ENCODE results near the gene EMC10.
A peak's percentile ranks its signal among the peaks of the same experiment; 100 is the strongest.

Gene EMC10

GRCh38 chr19:50497022-50497405 is 20.7 kb downstream of the EMC10 start:
- no peak for DNase-seq (ENCODE audit: low read depth)

DNA sequence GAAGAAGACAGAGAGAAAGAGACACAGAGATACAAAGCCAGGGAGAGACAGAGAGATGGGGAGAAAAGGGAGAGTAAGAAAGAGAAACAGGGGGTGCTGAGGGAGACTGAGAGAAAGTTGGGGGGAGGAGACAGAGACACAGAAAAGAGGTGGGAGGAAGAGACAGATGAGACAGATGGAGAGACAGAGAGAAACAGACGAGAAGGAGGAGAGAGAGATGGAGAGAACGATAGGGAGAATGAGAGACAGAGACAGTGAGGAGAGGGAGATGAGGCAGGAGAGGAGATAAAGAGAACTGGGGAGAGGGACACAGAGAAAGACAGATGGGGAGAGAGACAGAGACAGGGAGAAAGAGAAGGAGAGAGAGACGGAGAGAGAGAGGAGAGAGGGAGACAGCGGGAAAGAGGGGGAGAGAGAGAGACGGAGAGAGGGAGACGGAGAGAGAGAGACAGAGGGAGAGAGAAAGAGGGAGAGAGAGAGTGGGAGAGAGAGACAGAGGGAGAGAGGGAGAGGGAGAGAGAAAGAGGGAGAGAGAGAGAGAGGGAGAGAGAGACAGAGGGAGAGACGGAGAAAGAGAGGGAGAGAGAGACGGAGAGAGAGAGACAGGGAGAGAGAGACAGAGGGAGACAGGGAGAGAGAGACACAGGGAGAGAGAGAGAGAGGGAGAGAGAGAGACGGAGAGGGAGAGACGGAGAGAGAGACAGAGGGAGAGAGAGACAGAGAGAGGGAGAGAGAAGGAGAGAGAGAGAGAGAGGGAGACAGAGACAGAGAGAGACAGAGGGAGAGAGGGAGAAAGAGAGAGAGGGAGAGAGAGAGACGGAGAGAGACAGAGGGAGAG is 22.1 kb downstream of the EMC10 start:
- DNase-seq (ENCODE audit: low read depth) = no peak

DNA sequence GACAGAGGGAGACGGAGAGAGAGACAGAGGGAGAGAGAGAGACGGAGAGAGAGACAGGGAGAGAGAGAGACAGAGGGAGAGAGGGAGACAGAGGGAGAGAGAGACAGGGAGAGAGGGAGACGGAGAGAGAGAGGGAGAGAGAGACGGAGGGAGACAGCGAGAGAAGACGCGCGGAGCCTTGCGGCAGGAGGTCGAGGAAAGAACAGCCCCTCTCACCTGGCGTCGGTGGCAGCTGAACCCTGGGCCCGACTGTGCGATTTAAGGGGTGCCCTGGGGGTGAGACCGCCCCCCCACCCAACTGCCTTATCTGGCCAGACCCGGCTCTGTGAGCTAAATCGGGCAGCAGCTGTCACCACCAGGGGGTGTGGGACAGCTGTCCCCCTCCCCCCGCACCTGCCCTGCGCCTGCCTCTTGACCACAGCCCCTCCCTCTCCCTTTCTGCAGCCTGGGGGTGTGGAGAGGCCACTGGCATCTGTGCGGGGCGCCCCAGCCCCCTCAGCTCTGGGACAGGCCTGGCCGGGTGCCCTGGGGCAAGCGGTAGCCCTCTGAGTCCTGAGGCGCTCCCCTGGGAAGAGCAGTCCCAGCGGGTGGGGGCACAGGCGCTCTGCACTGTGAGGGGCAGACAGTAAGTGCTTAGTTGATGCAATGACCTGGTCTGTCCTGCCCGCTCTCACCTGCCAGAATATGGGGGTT is 23.9 kb downstream of the EMC10 start:
- DNase-seq (ENCODE audit: low read depth) = no peak

DNA sequence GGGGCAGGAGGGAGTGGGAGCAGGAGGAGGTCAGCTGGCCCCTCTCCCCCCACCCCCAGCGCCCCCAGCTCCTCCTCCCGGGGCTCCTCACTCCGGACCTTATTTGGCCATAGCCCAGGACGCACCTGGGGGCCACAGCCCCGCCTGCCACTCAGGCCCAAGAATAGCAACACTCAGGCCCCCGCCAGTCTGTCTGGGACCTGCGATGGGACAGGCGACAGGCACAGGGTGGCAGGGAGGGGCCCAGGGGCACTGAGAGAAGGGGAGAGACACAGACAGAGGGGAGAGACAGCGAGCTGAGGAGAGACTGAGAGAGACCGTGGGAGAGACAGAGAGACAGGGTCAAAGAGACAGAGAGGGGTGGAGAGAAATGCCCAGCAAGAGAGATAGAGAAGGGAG is 24.4 kb downstream of the EMC10 start:
- no peak for DNase-seq (ENCODE audit: low read depth)

DNA sequence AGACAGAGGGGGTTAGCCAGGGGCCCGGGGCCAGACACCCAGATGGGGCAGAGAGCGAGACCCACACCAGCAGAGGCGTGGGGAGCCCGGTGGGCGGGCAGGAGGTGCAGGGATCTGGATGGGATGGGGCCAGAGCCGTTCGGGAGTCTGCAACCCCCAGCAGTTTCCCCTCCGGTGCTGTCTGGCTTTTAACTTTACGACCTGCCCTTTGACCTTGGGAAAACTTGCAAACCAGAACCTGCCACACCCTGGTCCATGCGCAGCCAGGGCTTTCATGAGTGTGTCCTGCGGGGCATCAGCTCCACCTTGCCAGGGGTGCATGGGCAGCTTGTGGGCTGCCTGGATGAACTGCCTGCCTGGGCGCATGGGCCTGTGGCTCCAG is 24.9 kb downstream of the EMC10 start:
- no peak for DNase-seq (ENCODE audit: low read depth)

GRCh38 chr19:50501568-50502475 is 25.5 kb downstream of the EMC10 start:
- DNase-seq (ENCODE audit: low read depth) = no peak

- DNase-seq (ENCODE audit: low read depth) = no peak
These were observed 29.7 kb downstream of the EMC10 start for GRCh38 chr19:50505856-50506611.

DNA sequence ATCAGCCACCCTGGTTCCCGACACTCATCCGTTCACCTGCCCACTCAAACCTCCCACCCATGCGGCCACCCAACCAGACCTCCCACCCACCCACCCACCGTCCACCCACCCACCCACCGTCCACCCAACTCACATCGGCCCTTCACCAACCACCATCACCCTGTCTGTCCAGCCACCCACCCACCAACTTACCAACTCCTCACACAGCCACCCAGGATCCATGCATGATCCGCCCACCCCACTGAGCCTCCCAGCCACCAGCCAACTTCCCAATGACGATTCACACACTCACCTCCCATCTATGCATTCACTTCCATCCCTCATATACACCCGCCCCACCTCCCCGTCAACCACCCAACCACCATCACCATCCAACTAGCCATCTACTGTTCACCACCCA is 30.4 kb downstream of the EMC10 start:
- no peak for DNase-seq (ENCODE audit: low read depth)

DNA sequence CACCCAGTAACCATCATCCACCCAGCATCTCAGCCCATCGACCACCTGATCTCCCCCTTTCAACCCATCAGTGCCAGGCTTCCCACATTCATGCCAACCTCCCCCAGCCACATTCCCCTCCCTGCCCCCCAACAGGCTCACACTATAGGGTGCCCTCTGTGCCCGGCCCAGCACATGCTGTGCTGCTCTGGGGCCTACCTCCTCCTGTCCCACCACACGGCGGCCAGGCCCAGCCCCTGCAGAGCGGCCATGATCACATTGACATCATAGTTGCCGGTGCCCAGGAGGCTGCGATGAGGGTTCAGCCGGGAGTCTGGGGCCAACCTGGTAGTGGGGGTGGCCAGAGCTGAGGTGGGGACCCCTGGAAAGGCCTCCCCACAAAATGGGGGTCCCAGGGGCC is 31.1 kb downstream of the EMC10 start:
- DNase-seq (ENCODE audit: low read depth) = no peak

GRCh38 chr19:50508843-50509190 is 32.5 kb downstream of the EMC10 start:
- no peak for DNase-seq (ENCODE audit: low read depth)

DNA sequence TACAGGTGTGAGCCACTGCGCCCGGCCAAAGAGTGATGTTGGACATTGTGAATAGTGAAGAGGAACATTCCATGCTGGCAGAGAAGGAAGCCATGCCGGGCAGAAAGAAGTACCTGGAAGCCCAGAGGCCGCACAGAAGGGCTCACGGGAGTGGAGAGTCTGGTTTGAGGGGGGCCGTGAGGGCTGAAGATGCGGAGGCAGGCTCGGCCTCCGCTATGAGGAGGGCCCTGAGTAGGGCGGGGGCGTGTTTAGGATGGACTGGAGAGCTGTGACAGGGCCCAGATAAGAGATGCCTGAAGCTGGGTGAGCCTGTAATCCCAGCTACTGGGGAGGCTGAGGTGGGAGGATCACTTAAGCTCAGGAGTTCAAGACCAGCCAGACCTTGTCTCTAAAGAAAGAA is 33.1 kb downstream of the EMC10 start:
- no peak for DNase-seq (ENCODE audit: low read depth)

DNA sequence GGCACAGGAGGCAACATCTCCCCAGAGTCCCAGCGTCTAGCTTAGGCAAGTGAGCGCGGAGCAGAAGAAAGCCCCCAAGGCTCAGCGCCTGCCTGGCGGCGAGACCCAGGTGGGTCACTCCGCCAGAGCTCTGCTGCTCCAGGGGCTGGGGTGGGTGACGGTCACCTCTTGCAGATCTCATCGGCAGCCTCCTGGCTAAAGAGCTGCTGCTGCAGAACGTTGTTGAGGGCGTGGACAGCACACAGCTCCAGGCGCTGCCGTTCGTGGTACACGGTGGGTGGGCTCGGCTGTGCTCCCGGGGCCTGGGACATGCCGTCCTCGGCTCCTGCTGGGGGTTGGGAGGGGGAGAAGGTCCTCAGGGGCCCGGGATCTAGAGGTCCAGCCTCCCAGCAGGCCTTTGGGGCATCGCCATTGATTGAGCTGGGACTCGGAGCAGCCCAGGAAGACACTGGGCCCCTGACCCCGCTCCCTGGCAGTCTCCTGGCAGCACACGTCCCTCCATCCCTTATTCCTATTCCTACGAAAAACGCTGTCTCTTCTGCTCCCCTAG is 33.9 kb downstream of the EMC10 start:
- peak; percentile 16 for DNase-seq (ENCODE audit: low read depth)

DNA sequence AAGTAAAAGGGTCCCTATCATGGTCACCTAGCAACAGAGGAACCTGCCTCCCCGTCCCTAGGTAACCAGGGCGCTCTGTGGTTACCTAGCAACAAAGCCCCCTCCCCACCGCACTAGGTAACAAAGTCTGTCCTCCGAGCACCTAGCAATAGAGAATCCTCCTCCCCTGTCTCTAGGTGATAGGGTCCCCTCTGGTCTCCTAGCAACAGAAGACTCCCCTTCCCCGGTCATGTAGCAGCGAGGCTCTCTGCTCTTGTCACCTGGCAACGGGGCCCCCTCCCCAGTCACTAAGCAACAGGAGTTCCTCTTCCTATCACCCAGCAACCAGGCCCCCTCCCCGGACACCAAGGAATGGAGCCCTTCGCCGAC is 34.4 kb downstream of the EMC10 start:
- no peak for DNase-seq (ENCODE audit: low read depth)

GRCh38 chr19:50511069-50511822 is 34.9 kb downstream of the EMC10 start, which contains the start of gene JOSD2:
JOSD2 (minus strand) TSS chr19:50511191; CDS start chr19:50510431, 760 bp downstream.
- DNase-seq (ENCODE audit: low read depth) = peak; percentile 99

DNA sequence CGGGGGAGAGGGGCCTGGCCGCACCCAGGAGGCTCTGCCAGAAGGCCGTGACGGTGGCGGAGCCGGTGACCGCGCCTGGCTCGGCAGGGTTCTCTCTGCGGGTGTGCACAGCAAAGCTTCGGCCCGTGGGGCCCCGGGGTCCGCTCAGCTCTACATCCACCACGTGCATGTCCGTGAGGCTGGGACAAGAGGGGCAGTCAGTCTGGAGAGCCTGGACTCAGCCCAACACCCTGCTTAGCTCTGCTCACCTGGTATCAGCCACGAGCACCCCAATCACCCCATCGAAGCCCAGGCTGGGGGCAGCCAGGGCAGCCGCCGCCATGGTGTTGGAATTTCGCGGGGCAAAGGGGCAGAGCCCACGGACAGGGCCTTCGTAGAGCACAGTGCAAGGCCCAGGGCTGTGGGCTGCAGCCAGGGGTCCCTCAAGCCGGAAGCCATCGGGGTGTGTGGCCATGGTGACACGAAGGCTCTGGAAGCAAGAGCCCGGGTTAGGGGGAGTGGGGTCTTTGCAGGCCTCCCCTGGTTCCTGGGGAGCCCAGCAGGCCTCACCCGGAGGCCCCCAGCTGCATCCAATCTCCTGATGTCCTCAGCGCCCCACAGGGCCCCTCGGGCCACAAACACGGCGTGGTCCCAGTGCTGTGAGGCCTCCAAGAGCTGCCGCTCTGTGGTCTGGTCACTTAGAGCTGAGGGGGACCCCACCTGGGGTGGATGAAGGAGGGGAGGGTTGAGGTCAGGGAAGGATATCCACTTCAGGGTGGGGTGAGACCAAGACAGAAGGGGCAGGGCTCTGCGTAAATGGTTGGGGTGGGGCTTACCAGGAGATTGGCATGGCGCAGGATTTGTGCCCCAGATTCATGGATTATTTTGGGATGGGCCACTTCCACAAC is 36.0 kb downstream of the EMC10 start:
- no peak for DNase-seq (ENCODE audit: low read depth)

GRCh38 chr19:50512999-50513745 is 36.9 kb downstream of the EMC10 start:
- no peak for DNase-seq (ENCODE audit: low read depth)

- DNase-seq (ENCODE audit: low read depth) = no peak
These were observed 37.5 kb downstream of the EMC10 start, which contains the start of gene ASPDH for GRCh38 chr19:50513746-50514345. ASPDH (minus strand) TSS chr19:50513913; CDS start chr19:50513823, 90 bp downstream.

DNA sequence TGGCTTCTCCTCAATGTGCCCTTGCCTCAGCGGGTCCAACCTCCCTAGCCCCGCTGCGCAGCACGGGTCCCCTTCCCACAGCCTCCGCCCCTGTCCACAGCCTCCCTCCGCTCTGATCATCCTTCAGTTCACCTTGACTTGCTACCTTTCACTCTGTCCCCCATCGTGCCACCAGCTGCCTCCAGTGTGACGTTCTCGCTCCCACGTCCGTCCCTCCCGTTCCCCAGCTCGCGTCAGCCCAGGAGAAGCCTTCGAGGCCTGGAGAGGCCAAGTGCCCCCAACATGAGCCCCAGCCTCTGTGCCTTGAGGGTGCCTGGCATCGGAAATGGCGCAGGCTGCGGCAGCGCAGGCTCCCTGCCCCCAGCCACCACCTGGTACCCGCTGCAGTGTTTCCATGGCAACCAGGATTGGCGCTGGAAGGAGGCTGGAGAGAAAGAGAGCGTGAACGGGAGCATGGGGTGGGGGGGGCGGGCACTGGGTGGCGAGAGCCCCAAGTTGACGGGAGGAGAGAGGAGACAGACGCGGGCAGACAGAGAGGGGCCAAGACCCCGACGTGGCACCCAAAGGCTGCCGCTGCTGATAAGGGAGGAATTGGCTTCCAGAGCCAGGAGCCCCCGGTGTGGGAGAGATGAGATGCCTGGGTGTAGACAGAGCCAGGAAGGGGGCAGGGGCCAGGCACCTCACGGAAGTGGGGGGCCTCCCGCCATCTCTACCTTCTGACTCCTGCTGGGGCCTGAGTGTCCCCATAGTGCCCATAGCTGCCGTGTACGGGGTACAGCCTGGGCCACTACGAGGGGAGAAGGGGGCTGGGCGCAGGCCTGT is 38.2 kb downstream of the EMC10 start:
- DNase-seq (ENCODE audit: low read depth) = no peak

All from EH (cell line).